OCI-LY1 (cell line): ENCODE measurements around the gene TMEM59L.

ENCODE experiments used
- H2AFZ ChIP-seq: fragments of 200-600 bp; sonication (generic), shearing (Covaris generic); 2 replicates; pipeline ENCODE4 v1.6.0; 2014; ENCODE audit warnings: antibody characterized with exemption, mild to moderate bottlenecking, low read length
- H3F3A ChIP-seq: fragments of 200-600 bp; sonication (generic), shearing (Covaris generic); 2 replicates; pipeline ENCODE4 v1.6.0; 2014; ENCODE audit warnings: mild to moderate bottlenecking, antibody characterized with exemption, low read length, moderate library complexity; ENCODE audit not compliant: insufficient read depth
- H3K27ac ChIP-seq: fragments of 200-600 bp; sonication (generic); 2 replicates; pipeline ENCODE4 v1.5.1; 2014; ENCODE audit warnings: low read length, mixed run types, mild to moderate bottlenecking, low read depth; ENCODE audit not compliant: poor library complexity, severe bottlenecking
- H3K27me3 ChIP-seq: fragments of 200-600 bp; sonication (generic); 2 replicates; pipeline ENCODE4 v1.6.0; 2014; ENCODE audit warnings: antibody characterized with exemption, mild to moderate bottlenecking, low read length, moderate library complexity; ENCODE audit not compliant: insufficient read depth
- H3K36me3 ChIP-seq: fragments of 200-600 bp; sonication (generic); 2 replicates; pipeline ENCODE4 v1.6.1; 2014; ENCODE audit warnings: mild to moderate bottlenecking, antibody characterized with exemption, low read length, moderate library complexity, mixed read lengths; ENCODE audit not compliant: insufficient read depth
- H3K4me1 ChIP-seq: fragments of 200-600 bp; sonication (generic); 2 replicates; pipeline ENCODE4 v1.5.1; 2014; ENCODE audit warnings: mild to moderate bottlenecking, low read length, moderate library complexity; ENCODE audit not compliant: insufficient read depth, severe bottlenecking
- H3K4me2 ChIP-seq: fragments of 200-600 bp; sonication (generic), shearing (Covaris generic); 2 replicates; pipeline ENCODE4 v1.6.1; 2014; ENCODE audit warnings: low read length
- H3K4me3 ChIP-seq: fragments of 200-600 bp; sonication (generic); 2 replicates; pipeline ENCODE4 v1.5.1; 2014; ENCODE audit warnings: low read length, low read depth, mild to moderate bottlenecking, mixed read lengths; ENCODE audit not compliant: poor library complexity, severe bottlenecking
- H3K79me2 ChIP-seq: fragments of 200-600 bp; shearing (Covaris generic); 2 replicates; pipeline ENCODE4 v1.6.1; 2016; ENCODE audit warnings: mixed run types, low read length, mixed read lengths; ENCODE audit not compliant: insufficient read depth
- H3K9ac ChIP-seq: fragments of 200-600 bp; sonication (generic), shearing (Covaris generic); 2 replicates; pipeline ENCODE4 v1.6.1; 2014; ENCODE audit warnings: mild to moderate bottlenecking, low read length, mixed read lengths
- H3K9me2 ChIP-seq: fragments of 200-600 bp; sonication (generic), shearing (Covaris generic); 2 replicates; pipeline ENCODE4 v1.6.1; 2014; ENCODE audit warnings: low read depth, mild to moderate bottlenecking, low read length, mixed read lengths
- H3K9me3 ChIP-seq: fragments of 200-600 bp; shearing (Covaris generic); 2 replicates; pipeline ENCODE4 v1.6.1; 2014; ENCODE audit warnings: low read length, mixed read lengths
- H4K20me1 ChIP-seq: fragments of 200-600 bp; sonication (generic), shearing (Covaris generic); 2 replicates; pipeline ENCODE4 v1.6.0; 2016; ENCODE audit warnings: mild to moderate bottlenecking, low read length; ENCODE audit not compliant: insufficient read depth
- EZH2 ChIP-seq: fragments of 200-600 bp; sonication (generic), shearing (Covaris generic); IDR thresholded peaks from 2 replicates; pipeline ENCODE4 v1.8.0; 2017; ENCODE audit warnings: borderline replicate concordance, mixed run types, mild to moderate bottlenecking, antibody characterized with exemption, low read length, moderate library complexity, mixed read lengths
- TF ChIP-seq, protein P1 (sequence below): fragments of 200-600 bp; sonication (generic), shearing (Covaris generic); IDR thresholded peaks from 2 replicates; pipeline ENCODE4 v1.5.1; 2017; ENCODE audit warnings: mild to moderate bottlenecking, antibody characterized with exemption, low read length, moderate library complexity, mixed read lengths

TMEM59L gene

DNA sequence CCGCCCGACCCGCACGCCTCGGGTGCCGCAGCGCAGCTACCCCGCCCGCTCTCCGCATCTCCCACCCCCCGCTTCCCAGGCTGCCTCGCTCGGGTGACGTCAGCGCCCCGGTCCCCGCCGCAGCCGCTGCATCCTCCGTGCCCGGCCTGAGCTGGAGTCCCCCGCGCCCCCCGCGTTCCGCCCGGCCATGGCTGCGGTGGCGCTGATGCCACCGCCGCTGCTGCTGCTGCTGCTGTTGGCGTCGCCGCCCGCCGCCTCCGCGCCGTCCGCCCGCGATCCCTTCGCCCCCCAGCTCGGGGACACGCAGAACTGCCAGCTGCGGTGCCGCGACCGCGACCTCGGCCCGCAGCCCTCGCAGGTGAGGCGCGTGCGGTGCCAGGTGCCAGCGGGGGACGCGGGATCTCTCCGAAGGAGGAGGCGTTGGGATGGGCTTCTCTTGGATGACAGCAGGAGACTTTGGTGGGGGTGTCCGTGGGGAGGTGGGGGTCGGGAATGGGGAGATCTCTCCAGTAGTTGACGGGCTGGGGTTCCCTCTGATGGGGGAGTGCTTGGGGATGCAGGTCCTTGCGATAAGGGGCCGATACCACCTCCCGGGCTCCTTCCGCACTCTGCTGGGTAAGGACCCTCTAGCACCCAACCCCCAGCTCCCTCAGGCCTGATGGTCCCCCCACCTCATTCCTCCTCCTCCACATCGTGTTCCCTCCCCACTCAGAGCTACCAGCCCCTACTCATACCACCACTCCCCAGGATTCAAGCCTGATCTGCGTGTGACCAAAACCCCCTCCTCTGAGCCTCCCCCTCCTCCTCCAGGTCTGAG, at the start of gene TMEM59L:
Gene TMEM59L (plus strand): TSS at position 99 of the 817 bp plus-strand sequence. CDS start 89 bp downstream, at position 188.
- Histone ChIP-seq H3K9me2 (no peaks in the 10 kb centered on the region), H3K4me1 (no peaks in the 10 kb centered on the region), H3K36me3 (no peaks in the 10 kb centered on the region), H2AFZ (no peak within 1 kb of the TSS), H3K9ac (no peak within 1 kb of the TSS), H3K9me3 (no peaks in the 10 kb centered on the region), H3K27ac (no peak within 1 kb of the TSS), H3K4me3 (no peak within 1 kb of the TSS), H3K27me3 (peaks cover 25% of the 10 kb centered on the region), H3K79me2 (no peaks in the 10 kb centered on the region), H3K4me2 (peak within 1 kb of the TSS; percentile 29; the same call in 1 of the 2 replicates), H3F3A (no peaks in the 10 kb centered on the region), H4K20me1 (no peaks in the 10 kb centered on the region)
- TF ChIP-seq, protein P1, sequence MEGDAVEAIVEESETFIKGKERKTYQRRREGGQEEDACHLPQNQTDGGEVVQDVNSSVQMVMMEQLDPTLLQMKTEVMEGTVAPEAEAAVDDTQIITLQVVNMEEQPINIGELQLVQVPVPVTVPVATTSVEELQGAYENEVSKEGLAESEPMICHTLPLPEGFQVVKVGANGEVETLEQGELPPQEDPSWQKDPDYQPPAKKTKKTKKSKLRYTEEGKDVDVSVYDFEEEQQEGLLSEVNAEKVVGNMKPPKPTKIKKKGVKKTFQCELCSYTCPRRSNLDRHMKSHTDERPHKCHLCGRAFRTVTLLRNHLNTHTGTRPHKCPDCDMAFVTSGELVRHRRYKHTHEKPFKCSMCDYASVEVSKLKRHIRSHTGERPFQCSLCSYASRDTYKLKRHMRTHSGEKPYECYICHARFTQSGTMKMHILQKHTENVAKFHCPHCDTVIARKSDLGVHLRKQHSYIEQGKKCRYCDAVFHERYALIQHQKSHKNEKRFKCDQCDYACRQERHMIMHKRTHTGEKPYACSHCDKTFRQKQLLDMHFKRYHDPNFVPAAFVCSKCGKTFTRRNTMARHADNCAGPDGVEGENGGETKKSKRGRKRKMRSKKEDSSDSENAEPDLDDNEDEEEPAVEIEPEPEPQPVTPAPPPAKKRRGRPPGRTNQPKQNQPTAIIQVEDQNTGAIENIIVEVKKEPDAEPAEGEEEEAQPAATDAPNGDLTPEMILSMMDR, result no peak
- TF ChIP-seq EZH2, result no peak

DNA sequence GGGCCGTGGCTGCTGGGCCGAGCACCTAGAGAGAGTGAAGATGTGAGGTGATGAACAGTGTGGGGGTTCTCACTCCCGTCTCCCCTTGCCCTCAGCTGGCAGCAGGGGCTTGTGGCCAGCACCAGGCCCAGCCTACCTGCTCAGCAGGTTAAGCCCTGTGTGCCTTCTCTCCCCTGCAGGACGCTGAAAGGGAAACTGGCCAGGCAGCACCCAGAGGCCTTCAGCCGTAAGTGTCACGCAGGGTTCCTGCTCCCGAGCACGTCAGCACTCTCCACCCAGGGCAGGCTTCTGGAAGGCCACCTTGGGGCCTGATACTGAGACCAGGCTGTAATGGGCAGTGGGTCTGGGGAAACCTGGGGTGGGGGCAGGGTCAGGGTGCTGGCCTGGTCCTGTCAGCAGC, 45.7 kb upstream of the TMEM59L start:
- Histone ChIP-seq H2AFZ (no peak overlapping the region), H3K27me3 (no peaks in the 10 kb centered on the region), H3K27ac (no peak overlapping the region), H3K4me2 (no peak overlapping the region), H3K9me3 (no peaks in the 10 kb centered on the region), H3K79me2 (peaks cover under 1% of the 10 kb centered on the region; the same call in 1 of the 2 replicates), H4K20me1 (no peaks in the 10 kb centered on the region), H3K4me3 (no peak overlapping the region), H3K4me1 (peaks cover 7% of the 10 kb centered on the region), H3F3A (no peaks in the 10 kb centered on the region), H3K9me2 (no peaks in the 10 kb centered on the region), H3K9ac (no peak overlapping the region), H3K36me3 (peaks cover 75% of the 10 kb centered on the region)
- TF ChIP-seq, protein P1, result no peak
- no peak for TF ChIP-seq EZH2

DNA sequence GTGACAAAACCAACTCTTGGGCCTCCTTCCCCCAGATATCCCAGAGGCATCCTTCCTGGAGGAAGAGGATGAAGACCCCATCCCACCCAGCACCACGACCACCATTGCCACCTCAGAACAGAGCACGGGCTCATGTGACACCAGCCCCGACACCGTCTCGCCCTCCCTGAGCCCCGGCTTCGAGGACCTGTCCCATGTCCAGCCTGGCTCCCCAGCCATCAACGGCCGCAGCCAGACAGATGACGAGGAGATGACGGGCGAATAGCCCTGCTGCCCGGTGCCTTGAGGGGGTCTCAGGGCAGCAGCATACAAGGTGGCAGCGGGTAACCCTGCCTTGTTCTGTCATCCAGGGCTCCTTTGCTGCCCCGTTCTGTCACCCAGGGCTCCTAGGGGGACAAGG, 44.3 kb upstream of the TMEM59L start:
- no peaks in the 10 kb centered on the region for H3K27me3 ChIP-seq
- H3K79me2 ChIP-seq, result peaks cover 10% of the 10 kb centered on the region
- H2AFZ ChIP-seq, result no peak overlapping the region
- H3K27ac ChIP-seq, result no peak overlapping the region
- H3K9me2 ChIP-seq, result no peaks in the 10 kb centered on the region
- H3K9me3 ChIP-seq, result no peaks in the 10 kb centered on the region
- no peak overlapping the region for H3K9ac ChIP-seq
- no peaks in the 10 kb centered on the region; the same call in 1 of the 2 replicates for H4K20me1 ChIP-seq
- no peak overlapping the region for H3K4me2 ChIP-seq
- no peaks in the 10 kb centered on the region for H3F3A ChIP-seq
- H3K4me3 ChIP-seq, result no peak overlapping the region
- H3K4me1 ChIP-seq, result peaks cover 17% of the 10 kb centered on the region
- no peak for TF ChIP-seq EZH2
- TF ChIP-seq, protein P1, result no peak
- peaks cover 69% of the 10 kb centered on the region for H3K36me3 ChIP-seq
